ENCODE results near the gene TNFAIP2.
"Not testable (repeated sequence)": the region's sequence is repeated elsewhere in the genome, so short reads cannot be mapped to it uniquely, and the experiment has no call there.

TNFAIP2 gene

GRCh38 chr14:103158688-103159087 lies 35.4 kb downstream of the TNFAIP2 start:
- no peak for DNase-seq

DNA sequence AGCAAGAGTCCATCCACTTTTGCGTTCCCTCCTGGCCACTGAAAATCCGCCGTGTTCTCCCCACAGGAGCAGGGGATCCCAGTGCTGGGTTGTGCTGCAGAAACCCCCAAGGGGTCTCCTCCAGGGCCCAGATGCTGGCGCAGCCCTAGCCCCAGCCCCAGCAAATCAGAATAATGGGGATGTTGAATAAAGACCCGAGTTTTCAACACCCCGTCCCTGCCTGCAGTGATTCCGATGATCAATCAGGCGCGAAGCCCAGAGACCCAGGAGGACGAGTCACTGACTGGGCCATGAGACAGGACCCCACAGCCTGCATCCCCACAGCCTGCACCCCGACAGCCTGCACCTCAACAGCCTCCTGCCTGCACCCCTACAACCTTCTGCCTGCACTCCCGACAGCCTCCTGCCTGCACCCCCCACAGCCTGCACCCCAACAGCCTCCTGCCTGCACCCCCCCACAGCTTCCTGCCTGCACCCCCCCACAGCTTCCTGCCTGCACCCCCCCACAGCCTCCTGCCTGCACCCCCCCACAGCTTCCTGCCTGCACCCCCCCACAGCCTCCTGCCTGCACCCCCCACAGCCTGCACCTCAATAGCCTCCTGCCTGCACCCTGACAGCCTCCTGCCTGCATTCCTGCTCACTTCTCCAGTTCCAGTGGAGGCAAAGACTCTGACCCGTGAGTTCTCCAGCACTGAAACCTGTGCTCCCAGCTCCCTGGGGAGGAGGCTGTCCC lies 37.2 kb downstream of the TNFAIP2 start:
- no peak for DNase-seq

- no peak for DNase-seq
Measured at GRCh38 chr14:103161054-103161397, 37.8 kb downstream of the TNFAIP2 start.

GRCh38 chr14:103163199-103163598 lies 39.9 kb downstream of the TNFAIP2 start:
- DNase-seq, result no peak

- no peak for DNase-seq
Measured at GRCh38 chr14:103164006-103164405, 40.7 kb downstream of the TNFAIP2 start.

DNA sequence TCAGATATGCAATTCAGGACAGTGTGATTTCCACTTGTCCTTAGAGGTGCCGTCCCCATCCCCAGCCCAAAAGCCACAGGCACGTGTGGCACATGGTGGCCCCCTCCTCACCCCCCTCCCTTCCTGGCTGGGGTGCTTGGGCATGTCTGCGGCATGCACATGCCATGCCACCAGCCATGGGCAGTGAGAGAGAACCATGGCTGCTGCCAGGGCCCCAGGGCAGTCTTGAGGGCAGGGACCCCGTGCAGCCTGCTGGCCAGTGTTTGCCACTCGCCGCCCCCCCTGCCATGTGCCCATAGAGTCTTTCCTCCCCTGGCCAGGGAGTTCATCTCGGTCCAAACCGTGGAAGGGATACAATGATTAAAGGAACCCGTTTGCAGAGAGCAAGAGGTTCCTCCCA lies 41.5 kb downstream of the TNFAIP2 start:
- DNase-seq, result no peak

GRCh38 chr14:103165323-103165722 lies 42.1 kb downstream of the TNFAIP2 start:
- DNase-seq, result no peak

- DNase-seq, result no peak
Measured at GRCh38 chr14:103169954-103170353, 46.7 kb downstream of the TNFAIP2 start.

- not testable (repeated sequence) for DNase-seq
Measured at GRCh38 chr14:103171206-103171605, 47.9 kb downstream of the TNFAIP2 start.

DNA sequence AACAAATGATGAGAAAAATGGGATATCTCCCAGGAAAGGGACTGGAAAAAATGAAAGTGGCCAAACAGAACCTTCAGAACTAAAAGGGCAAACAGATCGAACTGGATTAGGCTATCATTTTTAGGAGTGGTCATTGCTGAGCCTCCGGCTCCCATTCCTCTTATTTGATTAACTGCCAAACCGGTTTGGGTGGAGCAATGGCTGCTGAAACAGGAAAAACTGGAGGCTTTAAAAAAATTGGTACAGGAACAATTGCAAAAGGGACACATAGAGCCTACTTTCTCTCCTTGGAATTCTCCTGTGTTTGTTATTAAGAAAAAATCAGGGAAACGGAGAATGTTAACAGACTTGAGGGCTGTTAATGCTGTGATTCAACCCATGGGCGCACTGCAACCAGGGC lies 49.7 kb downstream of the TNFAIP2 start:
- DNase-seq, result no peak

DNA sequence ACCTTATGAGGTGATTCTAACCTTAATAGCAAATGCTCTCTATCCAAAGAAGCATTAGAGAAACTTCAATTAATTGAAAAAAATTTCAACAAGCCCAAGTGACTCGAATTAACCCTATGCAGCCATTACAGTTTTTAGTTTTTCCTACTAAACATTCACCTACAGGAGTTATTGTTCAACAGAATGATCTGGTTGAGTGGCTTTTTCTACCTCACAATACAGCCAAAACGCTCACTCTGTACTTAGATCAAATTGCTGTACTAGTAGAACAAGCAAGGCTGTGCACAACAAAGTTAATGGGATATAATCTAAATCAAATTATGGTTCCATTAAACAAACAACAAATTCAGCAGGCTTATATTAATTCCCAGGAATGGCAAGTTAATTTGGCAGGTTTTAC lies 50.6 kb downstream of the TNFAIP2 start:
- not testable (repeated sequence) for DNase-seq

GRCh38 chr14:103176176-103176575 lies 52.9 kb downstream of the TNFAIP2 start:
- not testable (repeated sequence) for DNase-seq

DNA sequence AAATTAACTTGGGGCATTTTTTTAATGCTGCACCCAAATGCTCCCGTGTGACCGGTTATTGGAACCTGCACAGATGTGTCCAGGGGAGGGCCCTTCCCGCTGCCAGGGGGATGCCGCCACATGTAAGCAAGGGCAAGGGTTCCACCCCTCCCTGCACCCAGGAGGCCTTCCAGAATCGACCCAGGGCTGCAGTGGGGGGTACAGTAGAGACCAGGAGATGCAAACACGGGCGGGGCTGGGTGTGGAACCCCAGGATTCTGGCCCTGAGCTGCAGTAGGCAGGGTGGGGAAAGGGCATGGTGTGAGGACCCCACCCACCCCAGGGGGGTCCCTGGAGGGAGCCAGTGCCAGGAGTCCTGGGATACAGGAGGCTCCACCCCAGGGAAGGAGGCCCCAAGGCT lies 54.1 kb downstream of the TNFAIP2 start:
- DNase-seq, result no peak

- DNase-seq, result no peak
Measured at GRCh38 chr14:103178521-103178920, 55.3 kb downstream of the TNFAIP2 start.

DNA sequence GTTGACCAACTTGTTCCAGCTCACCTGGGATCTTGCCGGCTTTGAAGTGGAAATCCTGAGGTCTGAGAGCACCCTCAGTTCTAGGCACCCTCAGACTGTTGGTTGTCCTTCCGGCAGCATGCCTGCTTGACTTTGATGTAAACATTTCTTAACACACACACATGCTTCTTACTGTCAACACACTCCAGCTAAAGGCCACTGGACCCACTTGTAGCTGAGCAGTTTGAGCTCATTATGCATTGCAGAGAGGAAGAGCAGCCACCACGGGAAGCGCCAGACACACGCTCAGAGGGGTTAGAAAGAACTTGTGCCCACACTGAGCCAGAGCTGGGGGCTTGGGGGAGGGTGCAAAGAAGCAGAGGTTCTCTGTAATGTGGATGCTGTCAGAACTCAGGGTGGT lies 55.8 kb downstream of the TNFAIP2 start:
- no peak for DNase-seq

DNA sequence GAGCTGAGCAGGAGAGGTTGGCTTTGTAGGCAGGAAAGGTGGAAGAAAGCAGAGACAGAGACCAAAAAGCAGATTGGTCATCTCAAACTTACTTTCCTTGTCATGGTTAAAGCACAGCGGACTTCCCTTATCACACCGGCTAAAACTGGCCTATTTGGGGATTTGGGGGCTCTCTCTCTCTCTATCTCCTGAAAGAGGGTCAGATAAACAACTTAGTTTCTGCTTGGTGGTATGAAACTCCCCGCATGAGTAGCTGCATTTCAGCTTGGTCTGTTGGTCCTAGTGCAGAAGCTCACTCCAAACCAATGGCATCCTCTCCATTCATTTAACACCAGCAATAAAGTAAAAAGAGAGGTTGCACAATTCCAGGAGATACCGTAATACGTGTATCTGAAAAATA lies 57.1 kb downstream of the TNFAIP2 start:
- DNase-seq, result no peak

DNA sequence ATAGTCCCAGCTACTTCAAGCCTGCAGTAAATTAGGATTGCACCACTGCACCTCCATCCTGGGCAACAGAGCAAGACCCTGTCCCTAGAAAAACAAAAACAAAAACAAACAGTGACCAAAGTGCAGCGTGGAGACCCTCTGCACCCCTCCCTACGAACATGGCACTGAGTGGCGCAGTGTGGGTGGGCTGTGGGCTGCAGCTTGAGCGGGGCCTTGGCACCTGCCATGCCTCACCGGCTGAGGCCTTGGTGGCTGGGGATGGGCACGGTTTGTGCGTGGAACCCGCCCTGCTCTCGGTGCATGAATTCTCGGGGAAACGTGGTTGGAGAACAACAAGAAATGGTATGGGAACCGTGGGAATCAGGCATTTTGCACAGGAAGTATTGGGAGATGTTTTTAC lies 60.8 kb downstream of the TNFAIP2 start:
- DNase-seq, result no peak

GRCh38 chr14:103185051-103186029 lies 62.1 kb downstream of the TNFAIP2 start:
- no peak for DNase-seq

GRCh38 chr14:103186241-103186822 lies 63.1 kb downstream of the TNFAIP2 start:
- DNase-seq, result no peak

Measured in NK-92 treated with Interleukin-12 subunit alpha and Interleukin-12 subunit beta, amount 100 ng/mL, for 24 hours (cell line).